Stimulated activated CD4-positive, alpha-beta T cell treated with anti-CD3 and anti-CD28 coated beads, TNF-alpha, amount 100 ng/mL, for 24 hours (primary cell): ENCODE data around the gene ABL1.

Experiments used
- DNase-seq, 3 experiments: peaks; one replicate each; pipeline ENCODE4 v3.0.0-alpha.2; 2020; ENCODE audit warnings: low read depth in 3 of 3

Gene ABL1

GRCh38 chr9:130849356-130849755, 14.3 kb downstream of the ABL1 start:
- no peak for DNase-seq

GRCh38 chr9:130852801-130853200, 17.7 kb downstream of the ABL1 start:
- DNase-seq, result no peak

DNA sequence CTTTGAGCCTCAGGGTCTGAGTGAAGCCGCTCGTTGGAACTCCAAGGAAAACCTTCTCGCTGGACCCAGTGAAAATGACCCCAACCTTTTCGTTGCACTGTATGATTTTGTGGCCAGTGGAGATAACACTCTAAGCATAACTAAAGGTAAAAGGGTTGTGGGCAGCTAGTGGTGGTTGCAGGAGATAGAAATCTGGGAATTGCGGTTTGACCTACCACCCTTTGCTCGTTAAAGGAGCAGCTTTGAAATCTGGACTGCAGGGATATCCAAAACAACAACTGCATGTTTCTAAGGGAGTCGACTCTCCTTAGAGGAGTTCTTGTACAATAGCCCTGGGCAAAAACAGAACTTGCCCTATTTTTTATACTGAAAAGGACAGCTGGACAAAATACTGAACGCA, 19.0 kb downstream of the ABL1 start:
- DNase-seq, result no peak

GRCh38 chr9:130854835-130855234, 19.8 kb downstream of the ABL1 start:
- no peak for DNase-seq

DNA sequence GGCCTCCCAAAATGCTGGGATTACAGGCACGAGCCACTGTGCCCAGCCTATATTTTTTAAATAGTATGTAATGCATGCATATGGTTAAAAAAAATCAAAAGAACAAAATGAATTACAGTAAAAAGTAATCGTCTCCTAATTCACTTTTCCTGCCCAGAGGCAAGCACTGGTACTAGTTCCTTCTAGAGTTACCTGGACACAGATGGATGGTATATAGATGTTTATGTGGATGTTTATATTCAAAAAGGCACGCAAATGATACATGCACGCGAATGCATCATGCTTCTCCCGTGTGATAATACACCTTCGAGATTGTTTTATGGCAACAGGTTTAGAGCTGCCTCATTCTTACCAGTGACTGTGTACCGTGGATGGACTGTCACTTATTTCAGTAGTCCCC, 21.4 kb downstream of the ABL1 start:
- no peak for DNase-seq

- no peak for DNase-seq
Measured at GRCh38 chr9:130857864-130858738, 23.0 kb downstream of the ABL1 start.

DNA sequence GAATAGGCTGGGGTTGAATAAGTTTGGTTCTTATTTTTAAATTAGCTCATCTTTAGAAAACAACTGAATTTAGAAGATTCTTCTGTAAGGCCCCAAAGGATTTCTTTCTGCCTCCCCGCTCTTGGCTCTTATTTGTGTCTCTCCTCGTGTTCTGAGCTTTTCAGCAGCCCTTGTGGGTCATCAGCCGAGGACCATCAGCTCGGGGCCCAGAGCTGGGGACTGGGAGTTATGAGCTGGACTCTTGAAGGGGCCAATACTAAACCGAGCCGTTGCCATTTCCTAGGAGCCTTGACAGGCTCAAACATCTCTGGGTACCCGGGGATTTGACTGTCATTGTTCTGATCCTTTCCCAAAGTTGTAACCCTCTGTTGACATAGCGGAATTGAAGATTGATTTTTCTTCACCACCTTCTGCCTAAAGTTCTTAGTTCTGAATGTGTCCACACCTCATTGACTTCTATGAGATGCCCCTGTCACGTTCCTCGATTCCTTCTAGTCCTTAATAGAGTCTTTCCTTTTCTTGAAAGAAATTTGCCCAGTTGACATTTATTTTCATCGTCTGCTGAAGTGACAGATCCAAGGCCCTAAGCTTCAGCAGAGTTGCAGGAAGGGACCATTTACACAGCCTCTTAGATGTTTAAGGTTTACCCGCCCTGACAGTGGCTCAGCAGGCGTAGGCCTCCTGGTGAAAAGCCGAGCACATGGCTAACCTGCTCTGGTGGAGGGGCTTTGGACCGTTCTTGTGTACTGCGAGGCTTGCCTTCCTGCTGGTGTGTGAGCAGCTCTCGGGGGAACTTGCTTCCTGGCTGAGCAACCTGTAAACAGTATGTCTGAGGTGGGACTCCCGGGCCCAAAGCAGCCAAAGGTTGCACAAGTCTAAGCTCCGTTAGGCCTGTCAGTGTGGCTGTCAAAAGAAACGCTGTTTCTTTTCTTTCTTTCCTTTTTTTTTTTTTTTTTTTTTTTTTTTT, 24.0 kb downstream of the ABL1 start:
- no peak for DNase-seq

DNA sequence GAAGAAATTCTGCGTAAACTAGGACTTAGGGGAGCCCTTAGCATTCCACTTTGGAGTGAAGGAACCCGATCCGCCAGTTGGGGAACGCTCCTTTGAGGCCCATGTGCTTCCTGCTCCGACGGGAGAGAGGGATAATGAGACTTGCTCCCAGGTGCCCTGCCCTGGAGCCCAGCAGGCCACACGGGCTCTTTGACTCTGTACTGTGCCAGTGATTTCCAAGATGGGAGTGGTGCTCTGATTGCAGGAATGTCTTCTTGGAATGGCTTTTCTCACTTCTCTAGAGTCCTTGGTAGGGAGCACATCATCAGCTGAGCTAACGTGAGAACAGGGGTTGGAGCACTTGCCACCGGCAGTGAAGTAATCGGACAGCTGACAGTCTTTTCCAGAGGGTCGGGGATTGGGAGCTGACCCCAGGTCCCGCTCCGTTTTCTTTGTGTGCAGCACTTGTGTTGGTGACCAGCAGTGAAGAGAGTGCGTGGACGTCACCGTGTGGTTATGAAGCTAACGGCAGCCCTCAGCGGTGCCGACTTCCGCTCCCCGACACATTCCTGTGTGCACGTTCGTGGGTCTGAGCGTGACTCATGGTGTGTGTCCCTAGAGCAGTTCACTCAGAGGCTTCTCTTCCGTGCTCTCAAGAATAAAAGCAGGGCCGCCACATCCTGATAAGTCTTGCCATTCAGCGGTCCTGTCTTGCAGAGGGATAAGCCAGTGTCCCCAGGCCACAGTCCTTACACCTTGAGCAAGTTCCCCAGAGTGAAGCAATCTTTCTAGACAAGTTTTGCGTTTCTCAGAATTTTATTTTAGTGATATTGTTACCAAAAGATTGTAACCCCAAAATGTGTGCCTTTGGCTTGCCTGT, 25.6 kb downstream of the ABL1 start:
- DNase-seq, result no peak

- DNase-seq, result no peak
Measured at GRCh38 chr9:130861372-130862180, 26.5 kb downstream of the ABL1 start.

GRCh38 chr9:130862217-130862616, 27.2 kb downstream of the ABL1 start:
- DNase-seq, result no peak

DNA sequence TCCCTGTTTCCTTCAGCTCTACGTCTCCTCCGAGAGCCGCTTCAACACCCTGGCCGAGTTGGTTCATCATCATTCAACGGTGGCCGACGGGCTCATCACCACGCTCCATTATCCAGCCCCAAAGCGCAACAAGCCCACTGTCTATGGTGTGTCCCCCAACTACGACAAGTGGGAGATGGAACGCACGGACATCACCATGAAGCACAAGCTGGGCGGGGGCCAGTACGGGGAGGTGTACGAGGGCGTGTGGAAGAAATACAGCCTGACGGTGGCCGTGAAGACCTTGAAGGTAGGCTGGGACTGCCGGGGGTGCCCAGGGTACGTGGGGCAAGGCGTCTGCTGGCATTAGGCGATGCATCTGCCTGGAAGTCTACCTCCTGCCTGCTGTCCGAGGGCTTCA, 27.7 kb downstream of the ABL1 start:
- DNase-seq, result no peak

DNA sequence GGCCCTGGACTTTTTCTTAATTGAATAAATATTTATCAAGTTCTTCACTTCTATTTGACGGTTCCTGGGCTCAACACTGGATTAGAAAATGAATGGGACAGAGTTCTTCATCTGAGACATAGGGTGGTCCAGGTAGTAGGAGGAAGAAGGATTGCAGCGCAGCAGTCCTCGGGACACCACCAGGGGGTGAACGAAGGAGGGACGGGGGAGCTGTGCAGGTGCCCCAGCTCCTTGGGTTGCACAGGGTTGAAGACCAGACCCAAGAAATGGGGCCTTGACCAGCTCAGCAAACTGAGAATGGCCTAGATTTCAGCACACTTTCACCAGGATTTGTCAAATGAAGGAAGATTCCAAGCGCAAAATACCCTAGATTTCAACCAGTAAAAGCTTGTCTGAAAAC, 29.5 kb downstream of the ABL1 start:
- DNase-seq, result no peak

DNA sequence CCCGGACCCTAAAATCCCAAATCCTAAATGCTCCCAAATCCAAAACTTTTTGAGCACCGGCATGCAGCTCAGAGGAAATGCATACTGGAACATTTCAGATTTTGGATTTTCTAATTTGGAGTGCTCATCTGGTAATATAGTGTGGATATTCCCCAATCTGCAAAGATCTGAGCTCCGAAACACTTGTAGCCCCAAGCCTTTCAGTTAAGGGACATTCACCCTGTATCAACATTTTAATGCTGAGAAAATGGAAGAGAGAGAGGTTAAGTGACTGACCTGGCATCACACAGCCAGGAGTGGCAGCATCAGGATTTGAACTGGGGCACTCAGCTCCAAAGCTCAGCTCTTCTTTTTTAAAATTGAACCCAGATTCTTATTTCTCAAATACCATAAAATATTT, 30.9 kb downstream of the ABL1 start:
- no peak for DNase-seq

GRCh38 chr9:130866474-130866965, 31.5 kb downstream of the ABL1 start:
- peak; percentile 6 to 52 (median 13) for DNase-seq

DNA sequence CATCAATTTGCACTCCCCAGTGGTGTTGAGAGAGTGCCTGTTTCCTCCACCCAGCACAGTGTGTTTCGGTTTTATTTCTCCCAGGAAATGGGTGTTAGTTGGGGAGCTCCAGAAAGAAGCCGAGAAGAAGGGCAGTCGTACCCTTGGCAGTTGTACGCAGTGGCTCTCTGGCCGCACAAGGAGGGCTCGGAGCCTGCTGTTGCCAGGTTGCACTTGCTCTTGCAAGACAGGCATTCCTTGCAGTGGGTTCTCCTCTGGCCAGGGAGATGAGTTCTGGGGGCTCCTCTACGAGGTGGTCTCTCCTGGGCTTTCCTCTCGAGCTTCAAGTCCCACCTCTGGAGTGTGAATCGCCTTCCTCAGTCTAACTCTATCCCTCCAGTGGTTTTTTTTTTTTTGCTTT, 32.5 kb downstream of the ABL1 start:
- no peak for DNase-seq

GRCh38 chr9:130868230-130868629, 33.2 kb downstream of the ABL1 start:
- DNase-seq, result no peak

GRCh38 chr9:130869250-130869649, 34.2 kb downstream of the ABL1 start:
- DNase-seq, result no peak

DNA sequence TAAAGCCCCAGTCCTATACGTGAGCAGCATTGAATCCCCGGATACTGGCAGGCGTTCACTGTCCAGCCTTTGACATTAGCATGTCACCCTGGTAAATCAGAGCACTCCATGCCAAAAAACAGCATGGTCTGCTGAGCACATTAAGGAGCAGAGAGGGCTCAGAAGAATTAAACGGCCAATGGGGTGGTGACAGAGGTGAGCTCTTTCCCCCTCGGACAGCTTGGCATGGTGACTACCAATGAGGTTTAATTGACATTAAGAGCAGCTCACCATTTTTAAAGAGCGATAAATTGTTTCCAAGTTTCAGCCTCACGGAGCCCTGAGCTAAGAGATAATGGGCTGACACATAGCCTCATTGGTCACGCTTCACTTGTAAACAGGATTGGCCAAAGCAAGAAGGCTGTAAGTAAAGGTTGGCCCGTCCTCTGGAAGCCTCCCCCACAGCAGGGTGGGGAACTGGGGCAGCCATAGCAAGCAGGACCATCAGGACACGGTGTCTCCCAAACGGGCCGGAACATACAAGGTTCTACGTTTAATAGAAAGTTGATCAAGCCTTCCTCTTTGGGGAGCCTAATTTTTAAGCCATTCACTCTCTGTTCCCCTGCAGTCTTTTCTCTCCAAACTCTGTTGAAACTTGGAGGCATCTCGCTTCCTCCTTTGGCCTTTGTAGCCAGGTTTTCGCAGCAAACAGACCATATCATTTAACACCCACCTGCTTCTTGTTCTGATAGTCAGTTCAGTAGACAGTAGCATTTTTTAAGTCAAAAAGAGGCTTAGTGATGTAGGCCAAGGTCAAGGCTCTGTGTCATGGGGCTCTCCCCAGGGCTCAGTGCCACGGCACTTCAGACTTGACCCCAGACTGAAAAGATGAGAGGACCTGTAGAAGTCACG, 35.7 kb downstream of the ABL1 start:
- DNase-seq, result no peak

DNA sequence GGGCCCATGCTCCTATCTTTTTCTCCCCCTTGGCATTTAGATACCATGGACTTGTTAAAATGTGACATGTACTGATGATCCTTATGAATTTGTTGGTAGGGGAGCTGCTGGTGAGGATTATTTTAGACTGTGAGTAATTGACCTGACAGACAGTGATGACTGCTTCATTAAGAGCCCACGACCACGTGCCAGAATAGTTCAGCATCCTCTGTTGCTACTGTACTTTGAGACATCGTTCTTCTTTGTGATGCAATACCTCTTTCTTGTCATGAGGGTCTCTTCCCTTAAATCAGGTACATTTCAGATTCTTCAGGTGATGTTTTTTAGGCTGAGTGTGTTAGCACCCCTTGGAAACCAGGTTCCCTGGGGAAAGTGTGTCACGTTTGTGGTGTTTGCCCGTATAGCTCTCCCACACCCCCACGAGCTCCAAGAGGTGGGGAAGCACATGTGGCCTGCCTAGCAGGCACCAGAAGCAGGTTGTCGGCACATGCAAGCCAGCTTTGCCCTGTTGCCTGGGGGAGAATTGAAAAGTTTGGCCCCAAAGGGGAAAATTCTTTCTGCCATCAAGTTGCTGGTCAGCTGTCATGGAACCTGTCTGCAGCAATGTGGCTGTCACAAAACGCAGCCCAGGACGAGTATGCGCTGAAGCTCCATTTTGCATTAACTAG, 36.5 kb downstream of the ABL1 start:
- no peak for DNase-seq
